ENCODE measurements around the gene SMARCE1.

The SMARCE1 gene

GRCh38 chr17:40623419-40624210 is 24.0 kb downstream of the SMARCE1 start:
- no peak for DNase-seq

GRCh38 chr17:40622509-40622928 is 25.1 kb downstream of the SMARCE1 start:
- TF ChIP-seq GATA1 (IDR thresholded peaks at IDR 0.05; ENCODE audit: low read depth, low read length) (no peak), POLR2A (IDR thresholded peaks at IDR 0.05; ENCODE audit: low read length) (no peak)
- no peak for DNase-seq

More at GRCh38 chr17:40623419-40624210, 24.0 kb downstream of the SMARCE1 start:
- TF ChIP-seq GATA1 (IDR thresholded peaks at IDR 0.05; ENCODE audit: low read depth, low read length) (no peak), POLR2A (IDR thresholded peaks at IDR 0.05; ENCODE audit: low read length) (no peak)

DNA sequence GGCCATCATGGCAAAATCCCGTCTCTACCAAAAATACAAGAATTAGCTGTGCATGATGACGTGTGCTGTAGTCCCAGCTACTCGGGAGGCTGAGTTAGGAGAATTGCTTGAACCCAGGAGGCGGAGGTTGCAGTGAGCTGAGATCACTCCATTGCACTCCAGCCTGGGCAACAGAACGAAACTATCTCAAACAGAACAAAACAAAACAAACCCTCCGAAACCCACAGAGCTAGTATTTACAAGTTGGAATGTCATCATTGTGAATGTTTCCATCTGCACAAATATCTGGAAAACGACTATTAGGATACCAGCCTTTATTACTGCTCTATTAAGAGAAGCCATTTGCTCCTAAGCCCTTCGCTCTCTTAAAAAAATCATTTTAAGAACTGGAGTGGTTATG is 26.0 kb downstream of the SMARCE1 start:
- DNase-seq = no peak
- TF ChIP-seq POLR2A (IDR thresholded peaks at IDR 0.05; ENCODE audit: low read length) (no peak), GATA1 (IDR thresholded peaks at IDR 0.05; ENCODE audit: low read depth, low read length) (no peak)

DNA sequence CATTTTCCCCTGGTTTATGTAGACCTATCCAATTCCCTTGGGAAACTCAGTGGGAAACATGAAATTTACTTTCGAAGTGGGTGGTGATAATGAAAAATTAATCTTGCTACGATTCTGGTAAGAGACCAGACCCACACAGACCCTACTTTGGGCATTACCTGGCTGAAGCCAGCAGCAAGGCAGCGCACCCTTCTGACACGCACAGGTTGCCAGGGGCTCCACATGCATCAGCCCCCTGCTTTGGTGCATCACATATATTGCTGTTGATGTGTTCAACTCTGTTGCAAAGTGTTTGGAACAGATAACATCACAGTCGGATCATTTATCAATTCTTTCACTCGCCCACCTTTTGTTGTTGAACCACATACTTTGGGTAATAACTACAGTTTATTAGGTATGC is 26.6 kb downstream of the SMARCE1 start:
- no peak for DNase-seq
- no peak for TF ChIP-seq GATA1 (IDR thresholded peaks at IDR 0.05; ENCODE audit: low read depth, low read length)
- no peak for TF ChIP-seq POLR2A (IDR thresholded peaks at IDR 0.05; ENCODE audit: low read length)

- TF ChIP-seq GATA1 (IDR thresholded peaks at IDR 0.05; ENCODE audit: low read depth, low read length) (no peak), POLR2A (IDR thresholded peaks at IDR 0.05; ENCODE audit: low read length) (no peak)
- DNase-seq = no peak
These were observed 28.6 kb downstream of the SMARCE1 start for GRCh38 chr17:40618754-40619625.

- TF ChIP-seq GATA1 (IDR thresholded peaks at IDR 0.05; ENCODE audit: low read depth, low read length) (no peak), POLR2A (IDR thresholded peaks at IDR 0.05; ENCODE audit: low read length) (no peak)
These were observed 29.9 kb downstream of the SMARCE1 start for GRCh38 chr17:40617678-40618240.

GRCh38 chr17:40616592-40616991 is 31.0 kb downstream of the SMARCE1 start:
- TF ChIP-seq GATA1 (IDR thresholded peaks at IDR 0.05; ENCODE audit: low read depth, low read length) (no peak), POLR2A (IDR thresholded peaks at IDR 0.05; ENCODE audit: low read length) (no peak)
- no peak for DNase-seq

More at GRCh38 chr17:40617678-40618240, 29.9 kb downstream of the SMARCE1 start:
- no peak for DNase-seq

GRCh38 chr17:40615841-40616476 is 31.7 kb downstream of the SMARCE1 start:
- DNase-seq = no peak

DNA sequence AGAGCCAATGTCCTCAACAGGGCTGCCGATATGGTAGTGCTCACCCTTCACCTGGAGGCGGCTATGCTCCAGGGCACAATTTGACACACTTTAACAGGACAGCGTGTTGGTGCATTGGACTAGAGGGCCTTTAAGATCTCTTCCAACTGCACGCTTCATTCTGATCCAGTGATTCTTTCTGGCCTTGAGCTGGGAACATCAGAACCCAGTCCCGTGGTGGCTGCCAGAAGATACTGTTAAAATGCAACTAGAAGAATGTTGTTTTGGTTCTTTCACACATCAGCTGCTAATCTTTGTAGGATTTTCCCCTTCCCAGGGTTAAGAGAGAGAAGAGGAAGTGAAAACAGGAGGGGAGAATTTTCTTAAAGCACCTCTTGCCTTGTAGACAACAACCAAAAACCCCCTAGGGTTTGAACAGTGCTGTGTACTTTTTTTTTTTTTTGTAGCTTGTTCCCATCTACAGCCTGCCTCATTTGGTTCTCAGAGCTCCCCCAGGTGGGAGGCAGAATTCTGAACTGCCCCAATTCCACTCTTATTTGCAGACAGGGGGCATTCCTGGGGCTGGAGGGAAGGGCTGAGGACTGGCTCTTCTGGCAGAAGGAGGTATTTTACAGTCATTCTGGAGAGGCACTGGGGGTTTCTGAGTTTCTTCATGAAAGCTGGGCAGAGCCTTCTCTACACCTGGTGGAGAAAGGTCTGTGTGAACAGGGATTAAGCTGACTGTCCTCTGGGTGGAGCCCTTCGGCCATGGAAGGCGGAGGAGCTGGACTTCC is 32.4 kb downstream of the SMARCE1 start:
- peak; percentile 18 to 24 for DNase-seq
- no peak for TF ChIP-seq POLR2A (IDR thresholded peaks at IDR 0.05; ENCODE audit: low read length)
- TF ChIP-seq GATA1 (IDR thresholded peaks at IDR 0.05; ENCODE audit: low read depth, low read length) = no peak

More at GRCh38 chr17:40615841-40616476, 31.7 kb downstream of the SMARCE1 start:
- TF ChIP-seq GATA1 (IDR thresholded peaks at IDR 0.05; ENCODE audit: low read depth, low read length) = no peak
- no peak for TF ChIP-seq POLR2A (IDR thresholded peaks at IDR 0.05; ENCODE audit: low read length)

DNA sequence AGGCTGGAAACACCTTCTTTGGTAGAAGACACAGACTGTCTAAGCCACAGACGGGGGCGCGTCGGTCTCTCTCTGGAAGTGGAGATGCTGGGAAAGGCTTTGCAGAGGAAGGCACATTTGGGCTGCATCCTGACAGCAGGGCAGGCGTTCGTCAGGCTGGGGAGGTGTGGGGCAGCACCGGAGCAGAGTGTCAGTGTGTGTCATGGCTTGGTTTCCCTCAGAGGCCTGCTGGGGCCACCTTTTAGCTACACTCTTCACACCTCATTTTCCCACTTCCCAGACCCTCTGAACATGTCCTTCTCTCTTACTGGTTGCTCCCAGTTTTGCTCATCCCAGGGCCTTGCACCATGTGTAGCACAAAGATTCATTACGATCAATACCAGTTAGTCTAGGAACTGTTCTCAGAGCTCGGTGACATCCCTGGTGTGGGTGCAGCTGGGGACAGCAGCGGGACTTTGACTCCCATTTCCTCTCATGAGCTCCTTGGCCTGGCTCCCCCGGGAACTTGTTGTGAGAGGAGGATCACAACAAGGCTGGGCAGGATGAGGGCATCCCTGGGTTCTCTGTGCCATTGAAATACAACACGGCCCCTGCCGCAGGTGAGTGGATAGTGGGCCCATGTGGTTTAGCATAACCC is 33.1 kb downstream of the SMARCE1 start:
- DNase-seq = no peak
- TF ChIP-seq GATA1 (IDR thresholded peaks at IDR 0.05; ENCODE audit: low read depth, low read length) (no peak), POLR2A (IDR thresholded peaks at IDR 0.05; ENCODE audit: low read length) (no peak)

DNA sequence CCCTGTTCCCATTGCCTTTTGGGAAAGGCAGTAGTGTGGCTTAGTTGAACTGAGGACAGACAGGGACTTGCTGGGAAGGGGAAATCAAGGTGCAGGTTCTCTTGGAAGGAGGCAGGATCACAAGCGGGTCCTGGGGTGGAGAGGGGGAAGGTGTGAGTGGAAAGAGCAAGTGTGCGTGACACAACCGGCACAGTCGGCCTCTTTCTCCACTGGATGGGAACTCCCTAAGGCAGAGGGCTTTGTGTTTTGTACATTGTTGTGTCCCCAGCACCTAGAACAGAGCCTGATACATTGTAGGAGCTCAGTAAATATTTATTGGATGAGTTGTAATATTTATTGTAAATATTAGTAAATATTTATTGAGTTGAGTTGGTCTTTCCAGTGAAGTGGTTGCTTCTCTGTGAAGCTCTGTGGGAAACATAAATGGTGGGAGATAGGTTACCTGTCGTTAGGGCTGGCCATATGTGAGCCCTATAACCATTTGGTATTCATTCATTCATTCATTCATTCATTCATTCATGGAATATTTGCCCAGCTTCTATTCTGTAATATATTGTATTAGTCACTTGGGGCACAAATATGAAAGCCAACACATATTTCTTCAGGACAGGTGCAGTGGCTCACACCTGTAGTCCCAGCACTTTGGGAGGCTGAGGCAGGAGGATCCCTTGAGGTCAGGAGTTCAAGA is 34.0 kb downstream of the SMARCE1 start:
- DNase-seq = no peak
- TF ChIP-seq POLR2A (IDR thresholded peaks at IDR 0.05; ENCODE audit: low read length) (no peak), GATA1 (IDR thresholded peaks at IDR 0.05; ENCODE audit: low read depth, low read length) (no peak)
